HepG2 (cell line): ENCODE results near the gene OSBPL2. TPM values are rescaled to one million over a fixed set of nuclear protein-coding genes. Genes with fewer than 3 reads are reported as not detected.
A peak's percentile ranks its signal among the peaks of the same experiment; 100 is the strongest.

Experiments
- ATAC-seq: fragments of 200-7000 bp; cut with Tn5 transposase; 3 replicates; pipeline ENCODE4 v1.9.1; 2020; ENCODE audit warnings: mild to moderate bottlenecking, moderate library complexity
- BruUV-seq: library from RNA; stranded (reverse); fragments of 400-500 nt; replicated peaks from 2 replicates; lab custom pipeline; 2021; lab: Mats Ljungman, UMichigan
- CTCF ChIA-PET: fragments of 300-600 bp; formaldehyde crosslinking; extraction: SDS; loops from one replicate; lab custom pipeline; 2021; ENCODE audit warnings: low total read pairs, inconsistent platforms, low intra/inter-chr PET ratio; lab: Yijun Ruan, JAX
- POLR2A ChIA-PET: fragments of 350-600 bp; sonication (Branson Sonifier 250); formaldehyde crosslinking; loops from one replicate; lab custom pipeline; 2020; ENCODE audit warnings: antibody characterized with exemption, inconsistent platforms; lab: Yijun Ruan, JAX
- DNase-seq: peaks from one replicate; pipeline ENCODE4 v3.0.0-alpha.2; 2015; ENCODE audit warnings: low spot score
- FAIRE-seq: peaks from 3 replicates; lab custom pipeline; 2011; peaks lifted over from hg19 to GRCh38; lab: Jason Lieb, UNC
- H2AFZ ChIP-seq: one replicate; pipeline ENCODE4 v1.6.1; 2011; ENCODE audit warnings: low read length, inconsistent platforms
- H3K27ac ChIP-seq: fragments of 300-600 bp; 3 replicates; pipeline ENCODE4 v1.8.0; 2011; ENCODE audit warnings: mixed run types, mild to moderate bottlenecking, mixed read lengths, low read length, inconsistent platforms; ENCODE audit not compliant: insufficient read depth; ENCODE audit errors: extremely low read length
- H3K27me3 ChIP-seq, 2 experiments: fragments of 200-600 bp in 1 of 2; 2 replicates in 1 of 2; 3 replicates in 1 of 2; pipeline versions ENCODE4 v1.6.0 to v1.8.0; 2011; ENCODE audit warnings: low read length in 2 of 2, mild to moderate bottlenecking in 2 of 2, moderate library complexity in 2 of 2, inconsistent platforms in 1 of 2; ENCODE audit not compliant: insufficient read depth in 2 of 2, control insufficient read depth in 1 of 2
- H3K36me3 ChIP-seq, 2 experiments: fragments of 200-600 bp in 1 of 2; replicated peaks in 1 of 2; 2 replicates in 1 of 2; 3 replicates in 1 of 2; pipeline versions ENCODE4 v1.5.1 to v1.8.0; 2011; ENCODE audit warnings: low read length in 2 of 2, inconsistent platforms in 1 of 2; ENCODE audit not compliant: insufficient read depth in 2 of 2, control insufficient read depth in 1 of 2
- H3K4me1 ChIP-seq: 2 replicates; pipeline ENCODE4 v1.5.1; 2012; ENCODE audit warnings: low read length, inconsistent platforms; ENCODE audit not compliant: insufficient read depth
- H3K4me2 ChIP-seq: 2 replicates; pipeline ENCODE4 v1.6.0; 2011; ENCODE audit warnings: low read depth, low read length, inconsistent platforms
- H3K4me3 ChIP-seq, 3 experiments: fragments of 200-600 bp in 1 of 3; sonication (generic), shearing (Covaris generic) in 1 of 3; replicated peaks in 1 of 3; 2 replicates each; pipeline ENCODE4 v1.5.1; 2011 to 2016; ENCODE audit warnings: low read length in 3 of 3, inconsistent platforms in 2 of 3, low read depth in 2 of 3, mild to moderate bottlenecking in 2 of 3, control low read depth in 1 of 3, mixed read lengths in 1 of 3; ENCODE audit not compliant: insufficient read depth in 1 of 3
- H3K79me2 ChIP-seq: one replicate; pipeline ENCODE4 v1.6.1; 2011; ENCODE audit warnings: low read length, inconsistent platforms; ENCODE audit not compliant: insufficient read depth
- H3K9ac ChIP-seq: 2 replicates; pipeline ENCODE4 v1.6.0; 2011; ENCODE audit warnings: mild to moderate bottlenecking, low read depth, low read length, inconsistent platforms; ENCODE audit not compliant: insufficient read depth
- H3K9me3 ChIP-seq: 2 replicates; pipeline ENCODE4 v1.5.1; 2012; ENCODE audit warnings: mild to moderate bottlenecking, low read length
- H4K20me1 ChIP-seq: 2 replicates; pipeline ENCODE4 v1.6.0; 2011; ENCODE audit warnings: inconsistent platforms, mild to moderate bottlenecking, low read length, moderate library complexity; ENCODE audit not compliant: insufficient read depth
- DBP ChIP-seq: sonication (generic); formaldehyde crosslinking; IDR thresholded peaks from 2 replicates; pipeline ENCODE4 v1.4.0; 2020; ENCODE audit warnings: missing genetic modification reagents; ENCODE audit errors: not compliant biosample characterization
- EEA1 ChIP-seq: sonication (generic); formaldehyde crosslinking; IDR thresholded peaks from 2 replicates; pipeline ENCODE4 v1.5.1; 2020; ENCODE audit warnings: mild to moderate bottlenecking, missing genetic modification reagents, borderline replicate concordance
- EP300 ChIP-seq, 3 experiments: sonication (generic) in 1 of 3; formaldehyde crosslinking in 1 of 3; IDR thresholded peaks; 2 replicates each; pipeline versions ENCODE4 v1.5.1 to v1.6.1; 2011 to 2020; ENCODE audit warnings: low read depth in 2 of 3, low read length in 2 of 3, borderline replicate concordance in 1 of 3, improper control_type of control experiment in 1 of 3, mild to moderate bottlenecking in 1 of 3, missing genetic modification reagents in 1 of 3, moderate library complexity in 1 of 3
- NFYB ChIP-seq: sonication (generic); formaldehyde crosslinking; IDR thresholded peaks from 2 replicates; pipeline ENCODE4 v1.4.0; 2020; ENCODE audit warnings: missing genetic modification reagents
- SIX1 ChIP-seq: sonication (generic); formaldehyde crosslinking; IDR thresholded peaks from 2 replicates; pipeline ENCODE4 v1.4.0; 2020; ENCODE audit warnings: missing genetic modification reagents, borderline replicate concordance
- ZC3H13 ChIP-seq: sonication (generic); formaldehyde crosslinking; IDR thresholded peaks from 2 replicates; pipeline ENCODE4 v1.8.1; 2023; ENCODE audit warnings: mild to moderate bottlenecking, missing genetic modification reagents, moderate library complexity
- ZNF276 ChIP-seq: sonication (generic); formaldehyde crosslinking; IDR thresholded peaks from 2 replicates; pipeline ENCODE4 v1.4.0; 2020; ENCODE audit warnings: mild to moderate bottlenecking, low read depth, missing genetic modification reagents
- WGBS: methylation state at CpG from one replicate; pipeline ENCODE4 v1.1.6; 2017; ENCODE audit warnings: low lambda C conversion rate; 5-methylcytosine and 5-hydroxymethylcytosine counted together
- in situ Hi-C: cut with HindIII; loops from 2 replicates; pipeline ENCODE4 v1.10.0; 2017; ENCODE audit warnings: low pct_unique_long_range_greater_than_20kb; ENCODE audit not compliant: extremely low pct_ligation_motif_present
- intact Hi-C: fragments of 100-400 bp; cut with micrococcal nuclease; formaldehyde crosslinking; loops from one replicate; pipeline ENCODE4 v1.10.0; 2022; ENCODE audit not compliant: unreplicated experiment
- polyA plus RNA-seq, 8 experiments: library from polyadenylated mRNA; depleted of rRNA in 3 of 8; stranded (reverse) in 7 of 8; unstranded in 1 of 8; fragments of >200 nt; fragmentation: Illumina TruSeq in 4 of 8; extraction: Trizol in 4 of 8; gene quantifications; 2 replicates each; pipeline versions ENCODE4 v1.2.1 to v1.2.3, GENCODE V29; 2011 to 2016; ENCODE audit warnings: low read depth in 4 of 8, missing spikeins in 1 of 8, mixed read lengths in 1 of 8; ENCODE audit not compliant: insufficient read depth in 1 of 8
- total RNA-seq, 5 experiments: library from RNA; depleted of rRNA; stranded (reverse); fragments of >200 nt; fragmentation: Illumina TruSeq; extraction: Trizol; gene quantifications; 2 replicates each; pipeline ENCODE4 v1.2.3, GENCODE V29; 2016; ENCODE audit warnings: low read depth in 1 of 5

The OSBPL2 gene
- total and polyA plus RNA-seq, 2 of the 13 experiments (the other 11 are each of a cell fraction or from before 2014, with no cell fraction given) = 18.5 to 37.4 TPM

- no peak overlapping the region for H3K4me2 ChIP-seq
- H3K4me3 ChIP-seq = no peak overlapping the region
- no peak overlapping the region for H3K27ac ChIP-seq
- WGBS = 91% methylated on average over 12 of the region's 12 CpGs
- peaks cover 8 to 15% of the 10 kb centered on the region in 2 experiments for H3K36me3 ChIP-seq
- H3K4me1 ChIP-seq = peaks cover 38% of the 10 kb centered on the region
- no peak for FAIRE-seq
- no TSS peak for BruUV-seq
- no peak overlapping the region for H3K9ac ChIP-seq
- ATAC-seq = no peak
- intact Hi-C loops = no loop called here
- TF ChIP-seq ZC3H13 (peak; percentile 65; the same call in 1 of the 2 replicates), NFYB (CRISPR knock-in tag) (no peak)
- TF ChIP-seq, all 625 proteins: peak for 1
- H4K20me1 ChIP-seq = peaks cover 16% of the 10 kb centered on the region
- H3K9me3 ChIP-seq = no peaks in the 10 kb centered on the region
- ChIA-PET POLR2A (interaction anchor here (0.7 to 2.3 kb wide), 3 partner anchors 63 to 87 kb away, joined by 4 to 17 read pairs (median 5); partner anchors contain the start of gene RPS21), CTCF (interaction anchor here (4.3 to 6.1 kb wide), 2 partner anchors 76 to 83 kb away, joined by 57 to 73 read pairs; no protein-coding TSS in a partner anchor)
- H3K79me2 ChIP-seq = peaks cover 18% of the 10 kb centered on the region
- in situ Hi-C loops = loop anchor here (5.0 kb wide), 1 partner anchor 68 kb away; the partner anchor contains the start of gene LAMA5
- no peaks in the 10 kb centered on the region; a peak in 1 of 5 replicates for H3K27me3 ChIP-seq
- no peak overlapping the region for H2AFZ ChIP-seq
- DNase-seq = no peak
These were observed 61.4 kb downstream of the OSBPL2 start for GRCh38 chr20:62299666-62300236.

GRCh38 chr20:62300319-62300718 lies 62.0 kb downstream of the OSBPL2 start:
- Histone ChIP-seq H3K9me3 (no peaks in the 10 kb centered on the region), H3K4me3 (no peak overlapping the region), H3K4me2 (no peak overlapping the region), H3K36me3 (peaks cover 7 to 17% of the 10 kb centered on the region in 2 experiments), H4K20me1 (peaks cover 20% of the 10 kb centered on the region), H3K4me1 (peaks cover 44% of the 10 kb centered on the region), H2AFZ (no peak overlapping the region), H3K27me3 (no peaks in the 10 kb centered on the region; a peak in 1 of 5 replicates), H3K9ac (no peak overlapping the region), H3K27ac (peak overlapping the region; percentile 20), H3K79me2 (peaks cover 23% of the 10 kb centered on the region)
- ChIA-PET CTCF (interaction anchor here (1.4 to 6.1 kb wide), 4 partner anchors 68 to 196 kb away, joined by 4 to 73 read pairs (median 34); no protein-coding TSS in a partner anchor), POLR2A (interaction anchor here (1.4 to 2.3 kb wide), 4 partner anchors 68 to 86 kb away, joined by 5 to 17 read pairs (median 6); partner anchors contain the start of gene RPS21)
- no peak for FAIRE-seq
- no peak for DNase-seq
- intact Hi-C loops = no loop called here
- 84% methylated on average over 11 of the region's 11 CpGs for WGBS
- BruUV-seq = no TSS peak
- no peak for ATAC-seq
- in situ Hi-C loops = loop anchor here (5.0 kb wide), 1 partner anchor 67 kb away; the partner anchor contains the start of gene LAMA5
- TF ChIP-seq SIX1 (CRISPR knock-in tag) (no peak), DBP (no peak), EEA1 (0 out of 2 replicates have a peak, but pooled peaks have one; percentile 34), ZNF276 (CRISPR knock-in tag) (0 out of 2 replicates have a peak, but pooled peaks have one; percentile 29), EP300 (IDR thresholded peaks at IDR 0.05; ENCODE audit: low read depth in 2 of 2, low read length in 2 of 2) (no peak), EP300 (CRISPR knock-in tag; IDR thresholded peaks at IDR 0.05; ENCODE audit: borderline replicate concordance) (no peak)
